CD1c-positive myeloid dendritic cell (primary cell): Measurements from ENCODE around the gene ANAPC13.

ENCODE experiments used
- DNase-seq: peaks from one replicate; pipeline ENCODE4 v3.0.0-alpha.2; 2016; ENCODE audit errors: extremely low spot score

The ANAPC13 gene

DNA sequence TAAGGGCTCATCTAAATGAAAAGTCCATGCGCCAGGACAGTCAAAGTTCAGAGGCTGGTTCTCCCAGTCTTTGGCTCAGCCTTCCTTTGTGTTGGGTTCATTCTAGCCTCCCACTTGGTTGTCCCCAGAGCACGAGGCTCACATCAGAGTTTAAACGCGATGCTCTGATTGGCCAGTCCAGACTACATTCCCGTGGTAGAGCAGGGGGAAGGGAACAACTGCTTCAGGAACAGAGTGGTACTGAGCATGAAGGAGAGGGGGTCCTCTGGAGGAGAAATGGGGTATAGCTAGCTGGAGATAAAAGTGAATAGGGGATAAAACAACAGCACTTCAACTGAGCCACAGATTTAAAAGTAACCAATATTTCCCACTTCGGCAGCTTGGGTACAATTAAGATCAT lies 32.2 kb downstream of the ANAPC13 start:
- no peak for DNase-seq

DNA sequence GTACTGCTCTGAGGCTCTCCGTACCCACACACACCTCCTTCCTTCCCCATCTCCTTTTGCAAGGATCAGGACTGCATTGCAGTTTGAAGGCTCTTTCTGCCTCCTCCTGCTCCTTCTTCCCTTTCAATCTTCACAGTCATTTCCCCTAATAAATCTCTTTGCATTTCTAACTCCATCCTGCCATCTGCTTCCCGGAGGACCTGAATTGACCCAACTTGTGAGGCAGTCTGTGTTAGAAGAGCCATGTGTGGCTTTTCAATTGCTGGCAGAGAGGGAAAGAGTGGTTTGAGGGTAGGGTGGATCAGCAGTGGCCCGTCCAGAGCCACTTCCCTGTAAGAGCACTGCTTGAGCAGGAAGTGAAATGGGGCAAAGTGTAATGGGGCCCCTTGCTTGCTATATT lies 35.8 kb downstream of the ANAPC13 start:
- no peak for DNase-seq

DNA sequence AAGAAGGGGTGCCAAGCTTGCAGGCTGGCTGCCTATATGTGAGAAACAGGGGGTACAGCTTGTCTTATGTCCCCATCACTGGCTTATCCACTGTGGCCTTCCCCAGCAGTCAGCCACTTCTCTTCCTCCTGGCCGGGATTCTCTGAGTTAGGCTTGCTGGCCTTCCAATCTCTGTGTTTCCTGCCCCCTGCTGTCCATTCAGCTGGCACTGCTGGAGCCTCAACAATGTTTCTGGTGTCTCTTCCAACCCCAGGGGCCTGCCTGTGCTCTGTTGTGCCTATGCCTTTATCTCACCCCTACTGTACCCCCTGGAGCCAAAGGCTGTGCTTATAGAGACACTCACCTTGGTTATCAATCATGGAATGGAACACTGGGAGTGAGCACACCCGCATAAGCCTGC lies 36.5 kb downstream of the ANAPC13 start:
- no peak for DNase-seq

DNA sequence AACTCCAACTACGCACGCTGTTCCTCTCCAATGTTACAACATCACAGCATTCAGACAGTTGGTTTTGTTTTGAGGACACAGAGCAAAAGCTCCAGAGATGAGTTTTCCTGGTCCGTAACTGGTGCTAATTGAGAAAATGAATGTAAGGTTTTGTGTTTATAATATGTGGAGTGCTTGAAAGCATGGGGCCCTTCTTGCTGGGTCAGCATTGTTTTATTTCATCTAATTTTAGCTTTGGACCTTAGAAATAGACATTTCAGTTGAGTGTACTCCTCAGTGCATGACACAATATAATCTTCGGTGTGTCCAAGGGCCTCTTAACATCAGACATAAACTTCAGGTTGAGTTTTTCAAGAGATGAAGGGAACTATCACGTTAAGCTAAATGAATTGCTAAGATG lies 37.1 kb downstream of the ANAPC13 start:
- no peak for DNase-seq

DNA sequence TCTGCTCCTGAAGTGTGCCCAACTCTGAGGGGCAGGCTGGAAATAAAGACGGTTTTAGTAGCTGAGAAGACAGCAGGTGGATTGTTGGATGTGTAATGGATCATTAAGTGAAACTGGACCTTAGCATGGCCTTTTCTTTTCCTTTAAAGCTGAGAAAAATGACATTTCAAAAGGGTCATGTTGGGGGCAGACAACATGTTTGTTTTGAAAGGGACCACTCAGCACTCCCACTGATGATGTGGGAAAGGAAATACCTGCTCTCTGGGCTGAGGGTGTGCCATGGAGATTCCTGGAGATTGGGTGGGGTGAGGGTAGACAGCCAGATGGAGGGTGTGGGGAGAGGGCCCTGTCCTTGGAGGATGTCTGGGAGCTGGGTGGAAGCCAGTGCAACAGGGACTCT lies 38.4 kb downstream of the ANAPC13 start:
- no peak for DNase-seq

DNA sequence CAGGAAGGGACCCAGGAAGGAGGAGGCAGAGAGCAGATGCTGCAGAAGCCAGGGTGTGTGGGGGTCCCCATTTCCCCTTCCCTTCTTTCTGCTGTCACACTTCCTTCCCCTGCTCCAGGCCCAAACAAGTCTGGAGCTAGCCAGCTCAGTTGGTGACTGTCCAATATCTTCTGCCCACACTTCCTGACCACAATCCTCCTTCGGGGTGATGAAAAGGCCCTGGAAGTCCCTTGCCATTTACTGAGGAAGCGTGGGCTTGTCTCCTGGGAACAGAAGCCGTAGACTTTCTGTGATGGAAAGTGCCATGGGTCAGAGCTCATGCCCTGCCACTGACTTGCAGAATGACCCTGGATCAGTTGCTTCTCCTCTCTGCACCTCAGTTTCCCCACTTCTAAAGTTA lies 39.0 kb downstream of the ANAPC13 start:
- DNase-seq: peak; percentile 46

DNA sequence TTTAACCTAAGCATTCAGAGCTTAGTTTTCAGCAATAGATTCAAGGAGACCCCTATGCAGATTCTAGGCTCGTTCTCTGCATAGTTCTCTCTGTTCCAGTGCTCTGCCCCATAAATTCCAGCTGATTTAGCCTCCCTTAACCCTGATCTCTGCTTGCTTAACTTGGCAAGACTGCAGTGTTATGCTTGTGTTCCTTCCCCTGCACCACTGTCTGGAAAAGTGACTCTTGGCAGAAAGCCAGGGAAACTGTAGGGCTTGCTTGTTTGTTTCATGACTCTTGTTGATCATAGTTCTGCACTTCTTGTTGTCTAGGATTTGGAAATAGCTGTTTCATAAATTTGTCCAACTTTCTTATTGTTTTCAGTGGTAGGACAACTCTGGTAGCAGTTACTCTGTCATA lies 40.1 kb downstream of the ANAPC13 start:
- peak; percentile 18 for DNase-seq

DNA sequence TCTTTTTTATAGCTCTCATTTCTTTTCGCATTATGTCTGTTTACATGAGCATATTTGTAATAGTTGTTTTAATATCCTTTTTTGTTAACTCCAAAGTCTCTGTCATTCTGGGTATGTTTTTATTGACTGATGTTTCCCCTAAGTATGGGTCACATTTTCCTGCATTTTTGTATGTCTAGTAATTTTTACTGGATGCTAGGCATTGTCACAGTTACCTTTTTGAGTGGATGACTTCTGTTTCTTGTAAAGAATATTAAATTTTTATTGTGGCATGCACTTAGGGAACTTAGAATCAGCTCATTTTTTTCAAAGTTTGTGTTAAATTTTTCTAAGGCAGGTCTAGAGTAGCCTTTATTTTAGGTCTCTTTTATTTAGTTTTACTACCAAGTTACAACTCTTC lies 40.7 kb downstream of the ANAPC13 start:
- no peak for DNase-seq

DNA sequence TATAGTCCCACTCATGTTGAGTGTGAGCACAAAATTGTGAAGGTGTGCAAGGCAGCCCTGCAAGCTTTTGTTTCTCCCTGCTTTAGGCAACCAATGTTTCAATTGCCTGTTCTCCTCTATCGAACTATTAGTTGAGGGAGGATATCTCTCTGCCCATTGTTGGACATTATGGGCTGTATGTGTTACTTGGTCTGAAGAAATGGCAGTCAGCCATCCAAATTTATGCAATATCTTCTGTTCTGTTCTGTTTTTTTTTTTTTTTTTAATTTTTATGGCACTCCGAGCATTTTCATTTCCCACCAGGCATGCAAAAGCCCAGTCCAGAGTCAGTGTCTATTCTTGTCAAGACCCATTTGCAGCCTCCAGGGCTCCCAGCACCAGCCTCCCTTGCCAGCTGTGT lies 44.0 kb downstream of the ANAPC13 start:
- no peak for DNase-seq

DNA sequence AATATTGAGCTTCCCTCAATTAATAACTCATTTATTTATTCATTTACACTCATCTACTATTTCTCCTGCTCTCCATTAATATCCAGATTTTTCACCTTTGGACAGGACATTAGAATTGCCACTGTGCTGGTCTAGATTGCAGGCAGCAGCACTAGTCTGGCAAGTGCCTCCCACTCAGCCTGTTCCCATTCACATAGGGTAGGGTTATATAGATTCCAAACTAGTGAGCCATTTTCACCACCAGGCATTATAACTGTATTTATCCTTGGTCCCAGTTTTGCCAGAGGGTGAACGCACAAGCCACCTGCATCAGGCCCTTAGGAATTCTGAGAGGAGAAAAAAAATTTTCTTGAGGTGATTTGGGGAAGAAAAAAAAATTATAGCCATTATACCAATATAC lies 44.5 kb downstream of the ANAPC13 start:
- no peak for DNase-seq

DNA sequence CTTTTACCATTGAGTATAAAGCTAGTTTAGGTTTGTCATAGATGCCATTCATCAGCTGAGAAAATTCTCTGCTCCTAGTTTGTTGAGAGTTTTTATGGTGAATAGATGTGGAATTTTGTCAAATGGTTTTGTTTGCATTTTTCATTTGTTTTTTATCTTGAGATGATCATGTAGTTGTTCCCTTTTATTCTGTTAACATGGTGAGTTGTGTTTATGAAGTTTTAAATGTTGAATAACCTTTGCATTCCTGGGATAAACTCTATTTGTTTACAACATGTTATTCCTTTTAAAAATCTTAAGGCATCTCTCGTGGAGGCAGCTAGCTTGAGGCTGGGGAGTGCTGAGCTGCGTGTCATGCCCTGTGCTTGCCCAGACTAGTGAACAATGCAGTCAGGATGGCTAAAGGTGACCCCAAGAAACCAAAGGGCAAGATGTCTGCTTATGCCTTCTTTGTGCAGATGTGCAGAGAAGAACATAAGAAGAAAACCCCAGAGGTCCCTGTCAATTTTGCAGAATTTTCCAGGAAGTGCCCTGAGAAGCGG lies 48.5 kb downstream of the ANAPC13 start:
- no peak for DNase-seq

DNA sequence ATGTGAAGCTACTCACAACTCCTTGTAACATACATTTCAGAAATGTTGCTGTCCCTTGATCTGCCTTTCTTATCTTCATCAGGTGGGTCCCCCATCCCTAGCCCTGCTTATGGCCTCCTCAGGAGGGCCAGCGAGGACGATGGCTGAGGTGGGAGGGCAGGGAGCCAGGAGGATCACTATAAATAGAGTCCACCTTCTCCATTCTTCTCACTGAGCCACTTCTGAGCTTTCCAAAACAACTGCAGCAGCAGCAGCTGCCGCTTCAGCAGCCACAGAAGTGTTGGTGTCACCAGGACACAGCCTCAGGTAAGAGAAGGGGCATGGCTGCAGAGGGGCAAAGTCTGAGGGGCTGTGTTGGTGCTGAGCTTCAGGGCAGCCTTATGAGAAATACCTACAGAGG lies 53.5 kb downstream of the ANAPC13 start:
- no peak for DNase-seq

DNA sequence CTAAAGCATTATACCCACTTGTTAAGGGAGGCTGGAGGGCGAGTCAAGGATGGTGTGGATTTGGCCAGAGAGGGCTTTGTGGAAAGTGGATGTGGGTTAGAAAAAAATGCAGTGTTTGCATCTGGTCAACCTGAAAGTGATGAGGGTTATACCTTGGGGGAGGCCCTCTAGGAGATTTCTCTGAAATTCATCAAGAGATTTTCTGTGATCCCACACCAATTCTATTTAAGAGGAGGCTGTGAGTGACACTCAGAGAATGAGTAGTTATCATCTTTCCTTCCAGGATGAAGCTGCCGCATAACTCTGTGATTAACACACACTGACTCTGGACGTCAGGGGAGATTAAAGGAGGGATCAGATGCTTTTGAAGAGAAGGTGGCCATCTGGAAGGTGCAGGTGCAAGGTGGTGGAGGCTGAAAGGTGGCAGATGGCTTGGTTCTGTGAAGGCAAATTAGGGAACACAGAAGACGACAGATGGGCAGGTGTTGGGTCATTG lies 54.8 kb downstream of the ANAPC13 start:
- no peak for DNase-seq

DNA sequence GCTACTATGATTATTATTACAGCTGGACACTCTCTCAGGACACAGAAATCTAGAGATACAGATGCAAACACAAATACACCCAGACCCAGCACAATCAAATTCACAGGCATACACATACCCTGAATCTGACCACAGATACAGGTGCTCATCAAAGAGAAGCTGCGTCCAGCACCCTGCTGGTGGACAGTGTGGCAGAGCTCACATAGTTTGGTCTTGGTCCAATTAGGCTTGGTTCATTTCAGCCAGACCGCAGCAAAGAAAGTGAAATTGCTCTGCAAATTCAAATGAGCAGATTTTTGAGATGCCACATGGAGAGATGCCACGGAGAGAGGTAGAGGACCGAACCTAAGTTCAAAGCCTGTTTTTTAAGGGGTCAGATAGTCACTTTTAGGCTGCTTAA lies 55.6 kb downstream of the ANAPC13 start:
- DNase-seq: no peak

DNA sequence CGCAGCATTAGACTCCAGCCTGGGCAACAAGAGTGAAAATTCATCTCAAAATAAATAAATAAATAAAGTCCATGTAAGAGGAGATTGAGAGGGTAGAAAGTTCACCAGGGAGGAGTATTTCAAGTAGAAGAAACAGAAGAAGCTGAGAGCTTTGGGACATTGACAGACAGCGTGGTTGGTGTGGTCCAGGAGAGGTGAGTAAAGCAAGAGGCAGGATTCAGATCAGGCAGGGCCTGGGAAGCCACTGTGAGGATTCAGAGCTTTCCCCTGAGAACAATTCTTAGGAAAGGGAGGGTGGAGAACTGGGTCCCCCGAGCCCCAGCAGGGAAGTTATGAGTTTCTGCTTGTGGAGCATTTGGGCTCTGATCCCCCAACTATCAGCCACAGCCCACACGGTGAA lies 57.4 kb downstream of the ANAPC13 start:
- no peak for DNase-seq
